ENCODE results near the gene SIRT7.

The SIRT7 gene

DNA sequence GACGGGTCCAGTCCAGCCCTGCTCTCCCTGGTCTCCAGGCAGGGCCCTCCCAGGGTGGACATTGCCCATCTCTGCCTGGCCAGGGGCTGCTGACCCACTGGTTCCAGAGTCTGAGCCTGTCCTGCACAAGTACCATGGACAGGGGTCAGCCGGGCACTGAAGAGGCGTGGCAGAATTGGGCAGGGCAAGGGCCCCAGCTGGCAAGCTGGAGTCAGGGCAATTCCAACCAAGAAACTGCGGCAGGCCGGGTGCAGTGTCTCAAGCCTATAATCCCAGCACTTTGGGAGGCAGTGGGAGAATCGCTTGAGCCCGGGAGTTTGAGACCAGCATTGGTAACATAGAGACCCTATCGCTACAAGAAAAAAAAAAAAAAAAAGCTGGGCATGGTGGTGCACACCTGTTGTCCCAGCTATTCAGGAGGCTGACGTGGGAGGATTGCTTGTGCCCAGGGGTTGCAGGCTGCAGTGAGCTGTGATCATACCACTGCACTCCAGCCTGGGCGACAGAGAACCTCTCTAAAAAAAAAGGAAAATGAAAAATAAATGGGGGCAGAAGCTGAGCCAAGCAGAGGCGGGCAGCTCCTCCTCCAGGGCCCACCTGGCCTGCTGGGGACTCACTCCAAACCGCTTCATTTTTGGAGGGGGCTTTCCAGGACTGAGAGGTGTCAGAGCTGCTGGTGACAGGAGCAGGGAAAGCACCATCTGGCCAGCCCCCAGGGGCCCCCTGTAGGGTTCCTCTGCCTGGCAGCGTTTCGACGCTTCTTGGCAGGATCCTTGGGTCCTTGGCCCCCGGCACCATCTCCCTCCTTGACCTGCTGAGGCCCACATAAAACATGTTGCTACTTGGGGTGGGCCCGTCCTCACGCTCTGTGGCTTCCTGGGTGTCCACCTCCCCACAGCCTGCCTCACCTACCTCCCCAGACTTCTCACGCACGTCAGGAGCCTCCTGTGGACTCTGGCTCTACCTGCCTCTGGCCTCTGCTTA is 12.5 kb upstream of the SIRT7 start:
- in situ Hi-C loops (cut with MboI; ENCODE audit: low sequenced_read_pairs, unreplicated experiment), result no loop called here
- TF ChIP-seq, protein P1, sequence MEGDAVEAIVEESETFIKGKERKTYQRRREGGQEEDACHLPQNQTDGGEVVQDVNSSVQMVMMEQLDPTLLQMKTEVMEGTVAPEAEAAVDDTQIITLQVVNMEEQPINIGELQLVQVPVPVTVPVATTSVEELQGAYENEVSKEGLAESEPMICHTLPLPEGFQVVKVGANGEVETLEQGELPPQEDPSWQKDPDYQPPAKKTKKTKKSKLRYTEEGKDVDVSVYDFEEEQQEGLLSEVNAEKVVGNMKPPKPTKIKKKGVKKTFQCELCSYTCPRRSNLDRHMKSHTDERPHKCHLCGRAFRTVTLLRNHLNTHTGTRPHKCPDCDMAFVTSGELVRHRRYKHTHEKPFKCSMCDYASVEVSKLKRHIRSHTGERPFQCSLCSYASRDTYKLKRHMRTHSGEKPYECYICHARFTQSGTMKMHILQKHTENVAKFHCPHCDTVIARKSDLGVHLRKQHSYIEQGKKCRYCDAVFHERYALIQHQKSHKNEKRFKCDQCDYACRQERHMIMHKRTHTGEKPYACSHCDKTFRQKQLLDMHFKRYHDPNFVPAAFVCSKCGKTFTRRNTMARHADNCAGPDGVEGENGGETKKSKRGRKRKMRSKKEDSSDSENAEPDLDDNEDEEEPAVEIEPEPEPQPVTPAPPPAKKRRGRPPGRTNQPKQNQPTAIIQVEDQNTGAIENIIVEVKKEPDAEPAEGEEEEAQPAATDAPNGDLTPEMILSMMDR (IDR thresholded peaks at IDR 0.05; ENCODE audit: borderline replicate concordance, control extremely low read depth, extremely low read depth, insufficient read depth, missing control alignments), result no peak
- DNase-seq (ENCODE audit: low spot score), result peak; percentile 58

DNA sequence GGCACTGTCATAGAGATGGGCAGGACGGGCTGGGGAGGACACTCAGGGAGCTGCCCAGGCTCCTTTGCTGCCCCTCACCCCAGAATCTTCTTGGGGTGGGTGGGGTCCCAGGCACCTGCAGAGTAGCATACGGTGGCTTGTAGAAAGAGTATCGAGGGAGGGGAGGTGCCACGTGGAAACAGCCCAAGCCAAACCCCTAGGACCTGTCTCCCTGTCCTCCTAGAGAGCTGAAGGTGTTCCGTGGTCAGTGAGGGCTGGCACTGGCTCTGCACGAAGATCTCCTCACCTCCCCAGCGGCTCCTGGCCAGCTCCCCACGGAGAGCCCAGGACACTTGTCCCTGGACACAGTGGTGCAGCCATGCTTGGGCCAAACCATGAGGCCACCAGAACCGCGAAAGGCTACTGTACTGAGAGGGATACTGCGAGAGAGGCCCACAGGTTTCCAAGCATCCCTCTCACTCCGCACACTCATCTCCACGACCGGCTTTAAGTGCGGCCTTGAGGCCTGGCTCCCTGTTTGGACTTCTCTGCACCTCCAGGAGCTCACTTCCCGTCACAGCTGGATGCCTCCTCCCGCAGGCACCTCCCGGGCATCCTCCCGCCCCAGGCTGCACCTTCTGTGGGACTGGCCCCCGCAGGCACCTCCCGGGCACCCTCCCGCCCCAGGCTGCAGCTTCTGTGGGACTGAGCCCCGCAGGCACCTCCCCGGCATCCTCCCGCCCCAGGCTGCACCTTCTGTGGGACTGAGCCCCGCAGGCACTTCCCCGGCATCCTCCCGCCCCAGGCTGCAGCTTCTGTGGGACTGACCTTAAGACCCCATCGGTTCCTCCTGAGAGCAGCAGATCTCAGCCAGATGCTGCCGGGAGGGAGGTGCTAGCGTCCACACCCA is 11.5 kb upstream of the SIRT7 start:
- in situ Hi-C loops (cut with MboI; ENCODE audit: low sequenced_read_pairs, unreplicated experiment), result no loop called here
- DNase-seq (ENCODE audit: low spot score), result no peak
- TF ChIP-seq, protein P1 (IDR thresholded peaks at IDR 0.05; ENCODE audit: borderline replicate concordance, control extremely low read depth, extremely low read depth, insufficient read depth, missing control alignments), result no peak

DNA sequence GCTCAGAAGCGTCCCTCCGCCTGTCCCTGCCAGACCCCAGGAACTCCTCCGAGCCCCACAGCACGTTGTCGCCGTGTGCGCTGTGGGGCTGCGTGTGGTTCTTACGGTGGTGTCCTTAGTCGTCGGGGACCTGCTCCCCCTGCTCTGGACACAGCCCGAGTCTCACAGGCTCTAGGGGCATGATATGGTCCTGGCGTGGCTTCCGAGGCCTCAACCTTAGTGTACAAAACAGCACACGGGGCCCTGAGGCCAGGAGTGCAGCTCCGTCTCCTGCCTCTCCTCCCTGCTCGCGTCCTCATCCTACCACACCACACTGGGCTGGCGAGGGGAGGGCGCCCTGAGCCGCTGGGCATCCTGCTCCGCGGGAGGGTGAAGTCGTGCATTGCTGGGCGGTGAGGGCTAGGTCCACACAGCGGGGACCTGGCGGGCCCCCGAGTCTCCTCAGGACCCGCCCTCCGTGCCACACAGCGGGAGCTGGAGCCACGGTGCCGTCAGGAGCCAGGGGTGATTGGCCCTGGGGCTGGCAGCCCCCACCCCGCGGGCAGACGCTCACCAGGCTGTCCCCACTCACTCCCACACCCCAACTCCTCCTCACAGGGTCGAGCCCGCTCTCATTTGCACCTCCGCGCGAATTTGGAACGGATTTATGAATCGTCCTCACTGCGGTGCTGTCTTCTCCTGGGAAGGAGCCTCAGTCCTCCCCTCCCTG is 10.7 kb upstream of the SIRT7 start:
- DNase-seq (ENCODE audit: low spot score), result peak; percentile 52
- in situ Hi-C loops (cut with MboI; ENCODE audit: low sequenced_read_pairs, unreplicated experiment), result no loop called here
- TF ChIP-seq, protein P1 (IDR thresholded peaks at IDR 0.05; ENCODE audit: borderline replicate concordance, control extremely low read depth, extremely low read depth, insufficient read depth, missing control alignments), result no peak

DNA sequence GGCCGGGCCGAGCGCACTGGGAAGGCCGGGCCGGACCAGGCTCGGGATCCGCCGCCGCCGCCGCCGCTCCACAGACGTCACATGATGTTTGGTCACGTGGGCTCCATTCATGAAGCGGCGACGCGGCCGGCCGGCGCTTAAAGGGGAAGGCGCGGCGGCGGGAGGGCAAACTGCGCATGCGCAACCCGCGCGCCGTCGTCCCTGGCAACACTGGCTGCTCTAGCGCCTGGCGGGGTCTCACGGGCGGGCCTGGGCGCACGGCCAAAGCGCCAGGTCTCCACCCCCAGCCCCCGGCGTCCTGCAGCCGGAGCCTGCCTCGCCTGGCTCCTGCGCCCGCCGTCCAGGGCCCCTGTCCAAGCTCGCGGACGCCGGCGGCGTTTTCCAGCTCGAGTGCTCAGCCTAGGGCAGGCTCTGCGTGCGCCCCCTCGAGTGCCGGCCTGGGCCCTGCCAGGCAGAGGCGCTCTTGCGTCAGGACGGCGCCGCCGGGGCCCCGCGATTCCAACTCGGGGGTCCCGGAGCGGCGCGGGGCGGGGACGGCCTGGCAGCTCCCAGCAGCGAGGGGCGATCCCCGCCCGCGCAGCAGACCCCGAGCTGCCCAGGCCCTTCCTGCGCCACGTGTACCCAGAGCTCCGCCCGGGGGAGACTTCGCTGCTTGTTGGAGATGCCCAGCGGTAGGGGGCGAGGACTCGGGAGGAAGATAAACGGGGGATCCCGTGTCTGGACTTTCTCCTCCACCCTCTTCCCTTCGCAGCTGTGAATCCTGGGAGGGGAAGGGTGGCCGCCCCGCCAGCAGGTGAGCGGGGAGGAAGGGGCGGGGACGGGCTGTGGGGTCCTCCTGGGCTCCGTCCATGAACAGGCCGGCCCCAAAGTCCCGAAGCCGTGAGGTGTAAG is 9.9 kb upstream of the SIRT7 start, which contains the start of gene MAFG:
MAFG (minus strand) TSS at position 83 of the 891 bp plus-strand sequence. CDS start 4,550 bp downstream, outside the sequence.
- TF ChIP-seq, protein P1 (IDR thresholded peaks at IDR 0.05; ENCODE audit: borderline replicate concordance, control extremely low read depth, extremely low read depth, insufficient read depth, missing control alignments), result peak; percentile 69
- in situ Hi-C loops (cut with MboI; ENCODE audit: low sequenced_read_pairs, unreplicated experiment), result no loop called here
- DNase-seq (ENCODE audit: low spot score), result peak; percentile 99

DNA sequence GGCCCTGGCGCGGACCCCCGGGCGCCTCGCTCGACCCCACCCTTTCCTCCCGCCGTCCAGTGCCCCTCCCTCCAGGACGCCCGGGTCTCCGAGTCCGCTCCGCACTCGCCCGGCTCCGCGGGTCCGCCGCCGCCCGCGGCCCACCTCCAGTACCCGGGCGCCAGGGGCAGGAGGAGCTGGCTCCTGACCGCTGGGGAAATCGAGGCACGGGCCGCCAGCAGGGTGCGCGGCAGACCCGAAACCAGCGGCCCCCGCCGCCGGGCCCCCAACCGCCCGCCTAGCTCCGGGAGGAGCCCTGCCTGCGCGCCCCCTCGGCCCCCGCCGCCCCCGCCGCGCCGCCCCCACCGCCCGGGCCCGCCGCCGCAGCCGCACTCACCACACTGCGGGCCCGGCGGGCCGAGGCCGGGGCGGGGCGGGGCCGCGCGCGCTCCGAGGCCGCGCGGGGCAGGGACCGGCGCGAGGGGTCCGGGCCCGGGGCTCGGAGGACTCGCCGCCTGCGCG is 9.2 kb upstream of the SIRT7 start:
- TF ChIP-seq, protein P1 (IDR thresholded peaks at IDR 0.05; ENCODE audit: borderline replicate concordance, control extremely low read depth, extremely low read depth, insufficient read depth, missing control alignments), result no peak
- in situ Hi-C loops (cut with MboI; ENCODE audit: low sequenced_read_pairs, unreplicated experiment), result no loop called here
- peak; percentile 54 for DNase-seq (ENCODE audit: low spot score)

Measured in GM13976 (cell line).